SK-N-SH (cell line): ENCODE data around the gene ERRFI1. TPM values are rescaled to one million over a fixed set of nuclear protein-coding genes. Genes with fewer than 3 reads are reported as not detected.
A peak's percentile ranks its signal among the peaks of the same experiment; 100 is the strongest.

ENCODE experiments used
- CTCF ChIA-PET: fragments of 300-600, 350-600 bp; formaldehyde crosslinking; extraction: SDS; loops from one replicate; lab custom pipeline; 2021; lab: Yijun Ruan, JAX
- POLR2A ChIA-PET: fragments of 350-600 bp; sonication (Branson Sonifier 250); formaldehyde crosslinking; extraction: SDS; loops from one replicate; lab custom pipeline; 2020; ENCODE audit warnings: antibody characterized with exemption, inconsistent platforms; lab: Yijun Ruan, JAX
- DNase-seq: peaks from one replicate; pipeline ENCODE4 v3.0.0; 2012
- H2AFZ ChIP-seq: fragments of 200-600 bp; sonication (generic); 2 replicates; pipeline ENCODE4 v1.8.1; 2016; ENCODE audit warnings: antibody characterized with exemption, mild to moderate bottlenecking, low read depth
- H3F3A ChIP-seq: fragments of 200-600 bp; sonication (generic); replicated peaks from 2 replicates; pipeline ENCODE3; 2016; ENCODE audit warnings: antibody characterized with exemption, mild to moderate bottlenecking; ENCODE audit not compliant: insufficient read depth
- H3K27ac ChIP-seq, 2 experiments: fragments of 200-500 bp in 1 of 2; fragments of 200-600 bp in 1 of 2; sonication (Bioruptor generic) in 1 of 2; sonication (generic), shearing (Covaris generic) in 1 of 2; 2 replicates each; pipeline versions ENCODE4 v1.5.1 to v1.6.1; 2014 to 2016; ENCODE audit warnings: low read depth in 2 of 2, inconsistent platforms in 1 of 2, low read length in 1 of 2, mild to moderate bottlenecking in 1 of 2, mixed read lengths in 1 of 2
- H3K27me3 ChIP-seq: fragments of 200-600 bp; sonication (generic), shearing (Covaris generic); 2 replicates; pipeline ENCODE4 v1.6.1; 2016; ENCODE audit warnings: mixed run types; ENCODE audit not compliant: insufficient read depth
- H3K36me3 ChIP-seq, 2 experiments: fragments of 200-500 bp in 1 of 2; fragments of 200-600 bp in 1 of 2; sonication (Bioruptor generic) in 1 of 2; sonication (generic) in 1 of 2; replicated peaks in 1 of 2; 2 replicates each; pipeline versions ENCODE3 to v1.5.1; 2014 to 2016; ENCODE audit warnings: low read length in 1 of 2, mild to moderate bottlenecking in 1 of 2; ENCODE audit not compliant: insufficient read depth in 2 of 2, control insufficient read depth in 1 of 2
- H3K4me1 ChIP-seq, 2 experiments: fragments of 200-500 bp in 1 of 2; fragments of 200-600 bp in 1 of 2; sonication (Bioruptor generic) in 1 of 2; sonication (generic), shearing (Covaris generic) in 1 of 2; 2 replicates each; pipeline versions ENCODE4 v1.5.1 to v1.6.1; 2014 to 2016; ENCODE audit warnings: low read depth in 1 of 2, low read length in 1 of 2, mixed run types in 1 of 2; ENCODE audit not compliant: insufficient read depth in 2 of 2, control insufficient read depth in 1 of 2
- H3K4me2 ChIP-seq: fragments of 200-600 bp; sonication (generic), shearing (Covaris generic); 2 replicates; pipeline ENCODE4 v1.6.1; 2017; ENCODE audit warnings: mixed run types
- H3K4me3 ChIP-seq, 2 experiments: fragments of 200-500 bp in 1 of 2; fragments of 200-600 bp in 1 of 2; sonication (Bioruptor generic) in 1 of 2; sonication (generic), shearing (Covaris generic) in 1 of 2; 2 replicates each; pipeline versions ENCODE4 v1.5.1 to v1.8.1; 2014 to 2016; ENCODE audit warnings: low read depth in 2 of 2, inconsistent platforms in 1 of 2, low read length in 1 of 2, mild to moderate bottlenecking in 1 of 2, mixed read lengths in 1 of 2, moderate library complexity in 1 of 2
- H3K79me2 ChIP-seq: fragments of 200-600 bp; sonication (generic); 2 replicates; pipeline ENCODE4 v1.8.1; 2017; ENCODE audit warnings: mild to moderate bottlenecking; ENCODE audit not compliant: insufficient read depth
- H3K9ac ChIP-seq: fragments of 200-600 bp; sonication (generic); 2 replicates; pipeline ENCODE4 v1.6.1; 2017; ENCODE audit warnings: mixed run types
- H3K9me2 ChIP-seq: fragments of 200-600 bp; sonication (generic); 2 replicates; pipeline ENCODE4 v1.6.1; 2017; ENCODE audit warnings: mixed run types
- H3K9me3 ChIP-seq: fragments of 200-600 bp; sonication (generic); 2 replicates; pipeline ENCODE4 v1.6.1; 2017; ENCODE audit warnings: mixed run types, mild to moderate bottlenecking, moderate library complexity
- H4K20me1 ChIP-seq: fragments of 200-600 bp; sonication (generic); 2 replicates; pipeline ENCODE4 v1.6.1; 2017; ENCODE audit warnings: mild to moderate bottlenecking, mixed run types; ENCODE audit not compliant: insufficient read depth
- CHD2 ChIP-seq: fragments of 150-350 bp; IDR thresholded peaks from 2 replicates; pipeline ENCODE4 v1.6.1; 2018; ENCODE audit warnings: low read length; ENCODE audit not compliant: partially characterized antibody
- ELF1 ChIP-seq: IDR thresholded peaks from 2 replicates; pipeline ENCODE4 v1.4.0; 2012
- EP300 ChIP-seq, 2 experiments: IDR thresholded peaks; 2 replicates each; pipeline versions ENCODE4 v1.4.0 to v1.6.1; 2012; ENCODE audit warnings: borderline replicate concordance in 1 of 2, low read depth in 1 of 2, low read length in 1 of 2
- FOXJ3 ChIP-seq: sonication (generic); formaldehyde crosslinking; IDR thresholded peaks from 2 replicates; pipeline ENCODE4 v1.5.1; 2020; ENCODE audit warnings: mild to moderate bottlenecking, missing genetic modification reagents
- FOXM1 ChIP-seq: IDR thresholded peaks from 2 replicates; pipeline ENCODE4 v1.4.0; 2012; ENCODE audit warnings: low read depth, mild to moderate bottlenecking
- GABPA ChIP-seq: IDR thresholded peaks from 2 replicates; pipeline ENCODE4 v1.4.0; 2012; ENCODE audit warnings: low read depth, mild to moderate bottlenecking
- IRF3 ChIP-seq: fragments of 150-350 bp; IDR thresholded peaks from 2 replicates; pipeline ENCODE4 v1.6.1; 2016; ENCODE audit warnings: mild to moderate bottlenecking, low read depth, low read length
- JUND ChIP-seq: IDR thresholded peaks from 2 replicates; pipeline ENCODE4 v1.4.0; 2012
- MAX ChIP-seq: IDR thresholded peaks from 2 replicates; pipeline ENCODE4 v1.4.0; 2012; ENCODE audit warnings: low read depth
- NFIC ChIP-seq: IDR thresholded peaks from 2 replicates; pipeline ENCODE4 v1.4.0; 2012; ENCODE audit warnings: borderline replicate concordance
- PBX3 ChIP-seq: IDR thresholded peaks from 2 replicates; pipeline ENCODE4; 2012
- POLR2AphosphoS5 ChIP-seq: IDR thresholded peaks from 2 replicates; pipeline ENCODE4 v1.6.1; 2012; ENCODE audit warnings: low read depth, low read length
- RCOR1 ChIP-seq: fragments of 150-350 bp; IDR thresholded peaks from 2 replicates; pipeline ENCODE4 v1.6.1; 2017; ENCODE audit warnings: antibody characterized with exemption, low read length
- RFX5 ChIP-seq: IDR thresholded peaks from 2 replicates; pipeline ENCODE4 v1.6.1; 2012; ENCODE audit warnings: mild to moderate bottlenecking, improper control_type of control experiment, low read length
- SIN3A ChIP-seq: IDR thresholded peaks from 2 replicates; pipeline ENCODE4 v1.6.1; 2012; ENCODE audit warnings: low read depth, mild to moderate bottlenecking, low read length, moderate library complexity, borderline replicate concordance
- TAF1 ChIP-seq: IDR thresholded peaks from 2 replicates; pipeline ENCODE4 v1.6.1; 2012; ENCODE audit warnings: low read depth, mild to moderate bottlenecking, low read length, moderate library complexity, borderline replicate concordance
- TEAD4 ChIP-seq: IDR thresholded peaks from 2 replicates; pipeline ENCODE4 v1.4.0; 2012; ENCODE audit warnings: mild to moderate bottlenecking, borderline replicate concordance; ENCODE audit not compliant: insufficient read depth
- USF2 ChIP-seq: fragments of 150-350 bp; IDR thresholded peaks from 2 replicates; pipeline ENCODE4 v1.6.1; 2017; ENCODE audit warnings: antibody characterized with exemption, low read length, low read depth, borderline replicate concordance
- YY1 ChIP-seq: IDR thresholded peaks from 2 replicates; pipeline ENCODE4 v1.4.0; 2012; ENCODE audit warnings: low read depth, mild to moderate bottlenecking
- WGBS: methylation state at CpG from one replicate; pipeline ENCODE4 v1.1.6; 2017; ENCODE audit warnings: low lambda C conversion rate; 5-methylcytosine and 5-hydroxymethylcytosine counted together
- polyA plus RNA-seq, 3 experiments: library from polyadenylated mRNA; depleted of rRNA; stranded (reverse); fragments of >200 nt; gene quantifications; 2 replicates each; pipeline ENCODE4 v1.2.3, GENCODE V29; 2012

Gene ERRFI1
- polyA plus RNA-seq, 1 of the 3 experiments (the other 2 are of a cell fraction) = 65.6 TPM

- ChIA-PET POLR2A (no interaction called here), CTCF (interaction anchor here (0.7 kb wide), 1 partner anchor 328 kb away, joined by 3 read pairs; no protein-coding TSS in a partner anchor)
- no peak overlapping the region for H3K4me2 ChIP-seq
- no peak overlapping the region for H3K9ac ChIP-seq
- H3K4me1 ChIP-seq = no peaks in the 10 kb centered on the region
- no peak overlapping the region for H2AFZ ChIP-seq
- no peak for TF ChIP-seq PBX3
- TF ChIP-seq RFX5 = no peak
- no peak for TF ChIP-seq IRF3
- no peak for TF ChIP-seq SIN3A
- no peak for TF ChIP-seq EP300 (IDR thresholded peaks at IDR 0.05; ENCODE audit: borderline replicate concordance in 1 of 2, low read depth in 1 of 2, low read length in 1 of 2)
- no peak for TF ChIP-seq GABPA
- TF ChIP-seq TEAD4 = no peak
- no peak for TF ChIP-seq NFIC
- no peak for TF ChIP-seq POLR2AphosphoS5
- TF ChIP-seq FOXJ3 = no peak
- TF ChIP-seq FOXM1 = no peak
- no peak for TF ChIP-seq YY1
- no peaks in the 10 kb centered on the region for H3K36me3 ChIP-seq
- no peaks in the 10 kb centered on the region for H3F3A ChIP-seq
- over 99% methylated on average over 5 of the region's 5 CpGs for WGBS
- no peaks in the 10 kb centered on the region for H4K20me1 ChIP-seq
- H3K27me3 ChIP-seq = no peaks in the 10 kb centered on the region
- no peaks in the 10 kb centered on the region for H3K9me3 ChIP-seq
- H3K4me3 ChIP-seq = no peak overlapping the region
- no peak for DNase-seq
- H3K27ac ChIP-seq = no peak overlapping the region
- H3K9me2 ChIP-seq = no peaks in the 10 kb centered on the region
- no peaks in the 10 kb centered on the region for H3K79me2 ChIP-seq
Measured at GRCh38 chr1:7995437-7995836, 30.7 kb downstream of the ERRFI1 start.

- TF ChIP-seq CHD2 (no peak), TAF1 (no peak), JUND (no peak), ELF1 (no peak), NFIC (no peak), MAX (no peak), POLR2AphosphoS5 (no peak), USF2 (no peak), RCOR1 (no peak)
- Histone ChIP-seq H3K9me2 (no peaks in the 10 kb centered on the region), H3K4me3 (no peak overlapping the region), H2AFZ (no peak overlapping the region), H3K36me3 (no peaks in the 10 kb centered on the region), H3K79me2 (no peaks in the 10 kb centered on the region), H4K20me1 (no peaks in the 10 kb centered on the region), H3K9ac (no peak overlapping the region), H3K4me1 (no peaks in the 10 kb centered on the region), H3F3A (no peaks in the 10 kb centered on the region), H3K9me3 (no peaks in the 10 kb centered on the region), H3K27ac (peak overlapping the region in 1 of 2 experiments; percentile 56; a peak in 2 of 4 replicates), H3K27me3 (no peaks in the 10 kb centered on the region), H3K4me2 (no peak overlapping the region)
- POLR2A ChIA-PET = no interaction called here
- WGBS = 100% methylated on average over 1 of the region's 1 CpG
- no peak for DNase-seq
- CTCF ChIA-PET = no interaction called here
Measured at GRCh38 chr1:7994827-7995226, 31.3 kb downstream of the ERRFI1 start.
